HTR-8/SVneo (cell line): ENCODE measurements around the gene RASIP1.
A peak's percentile ranks its signal among the peaks of the same experiment; 100 is the strongest.
"Not testable (repeated sequence)": the region's sequence is repeated elsewhere in the genome, so short reads cannot be mapped to it uniquely, and the experiment has no call there.

ENCODE experiments used
- DNase-seq: peaks from one replicate; pipeline ENCODE4 v3.0.0; 2011; ENCODE audit warnings: low spot score, mixed read lengths; ENCODE audit not compliant: insufficient read length
- FAIRE-seq: peaks from 2 replicates; lab custom pipeline; 2011; peaks lifted over from hg19 to GRCh38; lab: Jason Lieb, UNC

The RASIP1 gene

GRCh38 chr19:48737360-48737998, 2.9 kb downstream of the RASIP1 start:
- FAIRE-seq (no peak), DNase-seq (no peak)

GRCh38 chr19:48735031-48735615, 5.3 kb downstream of the RASIP1 start:
- FAIRE-seq (no peak), DNase-seq (no peak)

GRCh38 chr19:48734625-48735024, 5.8 kb downstream of the RASIP1 start:
- FAIRE-seq (no peak), DNase-seq (no peak)

GRCh38 chr19:48731452-48731851, 9.0 kb downstream of the RASIP1 start:
- DNase-seq (no peak), FAIRE-seq (no peak)

- no peak for FAIRE-seq
These were observed 11.3 kb downstream of the RASIP1 start for GRCh38 chr19:48728911-48729664.

GRCh38 chr19:48726556-48726955, 13.9 kb downstream of the RASIP1 start:
- no peak for DNase-seq
- FAIRE-seq, result no peak

More at GRCh38 chr19:48728911-48729664, 11.3 kb downstream of the RASIP1 start:
- DNase-seq, result no peak

- DNase-seq (peak; percentile 72), FAIRE-seq (no peak)
These were observed 15.3 kb downstream of the RASIP1 start for GRCh38 chr19:48724796-48725753.

- DNase-seq, result no peak
- FAIRE-seq, result no peak
These were observed 18.2 kb downstream of the RASIP1 start for GRCh38 chr19:48722196-48722708.

- FAIRE-seq (peak; percentile 95), DNase-seq (peak; percentile 98)
These were observed 19.7 kb downstream of the RASIP1 start for GRCh38 chr19:48720613-48721296.

- FAIRE-seq (no peak), DNase-seq (no peak)
These were observed 20.2 kb downstream of the RASIP1 start for GRCh38 chr19:48720251-48720612.

- DNase-seq (no peak), FAIRE-seq (no peak)
These were observed 20.9 kb downstream of the RASIP1 start, which contains the start of gene MAMSTR for GRCh38 chr19:48719263-48720171. Gene MAMSTR, minus strand, starts transcription at chr19:48719725. Its CDS starts 694 bp downstream, at chr19:48719031.

GRCh38 chr19:48718711-48719231, 21.6 kb downstream of the RASIP1 start:
- no peak for DNase-seq
- FAIRE-seq, result no peak

- FAIRE-seq, DNase-seq: not testable (repeated sequence)
These were observed 22.3 kb downstream of the RASIP1 start for GRCh38 chr19:48718106-48718505.

GRCh38 chr19:48716562-48717291, 23.7 kb downstream of the RASIP1 start:
- FAIRE-seq (peak; percentile 69), DNase-seq (peak; percentile 61)

GRCh38 chr19:48715681-48716171, 24.7 kb downstream of the RASIP1 start:
- no peak for FAIRE-seq
- DNase-seq, result no peak

- no peak for DNase-seq
- no peak for FAIRE-seq
These were observed 25.4 kb downstream of the RASIP1 start for GRCh38 chr19:48714759-48715675.
